Inflammatory macrophage treated with lipopolysaccharide for 4 hours (primary cell): ENCODE data around the gene KCP.
A peak's percentile ranks its signal among the peaks of the same experiment; 100 is the strongest.

Source experiments
- DNase-seq: peaks from one replicate; pipeline ENCODE4 v3.0.0-alpha.2; 2020

Gene KCP

DNA sequence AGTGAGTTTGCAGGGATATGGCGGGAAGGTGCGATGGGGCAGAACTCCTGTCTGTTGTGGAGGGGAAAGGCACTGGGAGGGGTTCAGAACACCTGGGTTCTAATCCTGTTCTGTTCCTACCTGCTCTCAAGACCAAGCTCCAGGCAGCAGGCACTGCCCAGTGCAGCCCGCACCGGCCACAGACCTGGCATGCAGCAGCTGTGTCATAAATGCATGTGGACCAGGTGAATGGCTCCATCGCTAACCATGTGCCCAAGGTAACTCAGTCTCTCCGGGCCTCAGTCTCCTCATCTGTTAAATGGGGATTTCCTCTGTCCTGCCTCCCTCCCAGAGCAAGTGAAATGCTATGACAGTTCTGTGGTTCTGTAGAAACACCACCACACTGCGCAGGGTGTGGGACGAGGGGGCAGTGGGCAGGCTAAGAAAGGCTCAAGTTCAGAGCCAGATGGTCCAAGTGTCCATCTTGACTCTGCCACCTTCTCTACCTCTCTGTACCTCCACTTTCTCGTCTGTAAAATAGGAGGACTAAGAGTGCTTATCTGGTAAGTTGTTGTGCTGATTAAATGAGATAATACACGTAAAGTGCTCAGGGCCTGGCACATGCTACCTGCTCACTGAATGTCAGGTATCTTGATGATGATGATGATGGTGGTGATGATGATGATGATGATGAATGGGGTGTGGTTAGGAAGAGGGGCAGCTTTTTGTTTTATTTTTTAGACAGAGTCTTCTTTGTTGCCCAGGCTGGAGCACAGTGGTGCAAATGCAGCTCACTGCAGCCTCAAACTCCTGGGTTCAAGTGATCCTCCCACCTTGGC lies 24.9 kb downstream of the KCP start:
- DNase-seq, result no peak

DNA sequence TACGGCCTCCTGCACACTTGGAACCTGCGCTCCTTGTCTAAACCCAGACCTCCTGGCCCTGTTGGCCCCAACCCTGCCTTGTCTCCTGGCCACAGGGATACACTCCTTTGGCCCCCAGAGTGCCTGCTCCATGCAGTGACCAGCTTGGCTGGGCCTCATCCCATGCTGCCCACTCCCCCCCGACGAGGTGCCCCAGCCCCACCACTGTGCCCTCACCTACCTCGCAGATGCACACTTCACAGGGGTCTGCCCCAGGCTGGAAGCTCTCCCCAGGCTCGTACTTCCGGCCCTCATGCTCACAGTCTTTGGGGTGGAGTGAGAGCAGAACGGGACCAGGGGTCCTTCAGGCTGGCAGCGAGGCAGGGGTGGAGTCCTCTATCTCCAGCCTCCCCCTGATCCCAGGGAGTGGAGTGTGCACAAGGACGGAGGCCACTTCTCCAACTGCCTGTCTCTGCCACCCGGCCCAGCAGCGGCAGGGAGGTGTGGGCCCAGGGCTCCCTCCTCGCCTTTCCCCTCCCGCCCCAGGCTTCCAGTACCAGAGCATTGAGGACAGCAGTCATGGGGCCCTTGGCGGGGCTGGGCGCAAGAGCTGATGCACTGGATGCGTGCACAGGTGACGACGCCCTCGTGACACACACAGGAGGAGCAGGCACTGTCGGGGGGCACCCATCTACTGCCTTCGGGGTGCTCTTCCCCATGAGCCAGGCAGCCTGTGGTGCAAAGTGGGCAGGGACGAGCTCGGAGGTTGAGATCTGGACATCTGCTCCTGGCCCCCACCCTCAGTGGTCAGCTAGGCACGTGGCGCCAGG lies 25.7 kb downstream of the KCP start:
- no peak for DNase-seq

DNA sequence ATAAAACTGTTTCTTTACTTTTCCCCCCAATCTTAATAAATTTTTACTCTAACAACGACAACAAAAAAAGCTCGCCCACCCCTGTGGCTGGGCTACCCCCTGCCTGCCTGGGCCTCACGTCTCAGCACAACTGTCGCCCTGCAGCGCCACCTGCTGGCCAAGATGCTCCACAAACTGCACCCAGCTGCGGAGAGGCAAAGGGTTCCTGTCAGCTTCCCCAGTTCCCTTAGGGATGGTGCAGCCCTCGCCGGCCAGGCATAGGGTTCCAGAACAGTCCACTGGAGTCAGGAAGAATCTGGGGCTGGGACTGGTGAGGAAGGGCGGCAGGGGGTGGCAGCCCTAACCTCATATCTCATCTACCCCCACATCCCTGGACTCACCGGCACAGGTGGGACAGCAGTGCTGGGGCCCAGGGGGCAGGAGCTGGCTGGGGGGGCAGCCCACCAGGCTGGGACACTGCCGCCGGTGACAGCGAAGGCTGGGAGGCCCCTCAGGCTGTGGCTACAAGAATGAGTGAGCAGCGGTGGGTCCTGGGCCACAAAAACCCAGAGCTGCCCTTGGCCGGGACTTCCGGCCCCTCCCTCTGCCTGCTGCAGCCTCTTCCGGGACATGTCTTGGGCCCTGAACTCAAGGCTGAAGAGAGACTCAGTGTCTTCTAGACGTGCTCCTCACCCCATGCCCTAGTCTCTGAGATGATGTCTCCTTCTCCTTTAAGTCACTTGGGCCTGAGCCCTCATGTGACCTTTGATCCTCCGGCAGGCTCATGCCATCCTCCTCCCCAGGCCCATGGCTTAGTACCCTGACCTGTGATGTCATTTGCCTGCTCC lies 26.7 kb downstream of the KCP start:
- peak; percentile 74 for DNase-seq

DNA sequence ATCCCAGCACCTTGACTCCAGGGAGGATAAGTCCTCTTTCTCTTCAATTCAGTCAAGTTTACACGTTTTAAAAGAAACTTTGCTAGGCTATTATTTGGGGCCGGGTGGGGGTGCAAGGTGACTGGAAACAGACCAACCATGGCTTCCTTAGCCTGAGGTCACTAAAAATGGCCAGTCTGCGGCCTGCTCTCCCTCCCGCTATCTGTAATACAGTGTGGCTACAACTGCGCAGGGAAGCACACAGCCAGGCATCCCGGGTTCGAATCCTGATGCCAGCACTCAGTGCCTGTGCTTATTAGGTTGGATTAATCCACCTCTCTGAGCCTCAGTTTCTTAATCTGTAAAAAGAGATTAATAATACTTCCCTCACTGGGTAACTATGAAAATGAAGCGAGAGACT lies 28.4 kb downstream of the KCP start:
- no peak for DNase-seq

DNA sequence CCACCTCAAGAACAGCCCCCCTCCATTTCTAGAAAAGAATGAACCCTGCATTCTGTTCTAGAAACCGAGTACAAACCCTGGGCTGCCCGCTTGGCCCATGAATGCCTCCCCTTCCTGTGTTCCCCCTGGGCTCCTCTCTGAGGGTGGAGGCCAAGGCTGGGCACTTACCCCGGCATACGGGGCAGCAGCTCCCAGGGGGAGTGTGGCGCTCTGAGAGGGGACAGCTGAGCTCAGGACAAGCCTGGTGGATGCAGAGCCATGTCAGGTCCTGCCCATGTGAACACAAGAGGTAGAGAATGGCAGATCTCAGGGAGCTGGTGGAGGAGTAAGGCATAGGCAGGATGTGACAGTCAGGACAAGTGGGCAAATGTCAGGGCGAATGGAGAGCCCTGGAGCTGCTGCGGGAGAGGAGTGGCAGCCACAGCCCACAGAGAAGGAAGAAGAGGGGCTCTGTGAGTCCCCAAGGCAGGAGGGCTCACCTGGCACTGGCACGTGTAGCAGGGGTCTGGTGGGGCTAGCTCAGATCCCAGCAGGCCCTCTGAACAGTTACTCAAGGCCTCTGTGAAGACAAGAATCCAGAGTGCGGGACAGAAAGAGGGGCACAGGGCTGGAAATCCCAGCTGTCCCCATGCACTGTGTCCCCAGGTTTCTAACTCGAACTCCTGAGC lies 28.9 kb downstream of the KCP start:
- DNase-seq, result no peak

DNA sequence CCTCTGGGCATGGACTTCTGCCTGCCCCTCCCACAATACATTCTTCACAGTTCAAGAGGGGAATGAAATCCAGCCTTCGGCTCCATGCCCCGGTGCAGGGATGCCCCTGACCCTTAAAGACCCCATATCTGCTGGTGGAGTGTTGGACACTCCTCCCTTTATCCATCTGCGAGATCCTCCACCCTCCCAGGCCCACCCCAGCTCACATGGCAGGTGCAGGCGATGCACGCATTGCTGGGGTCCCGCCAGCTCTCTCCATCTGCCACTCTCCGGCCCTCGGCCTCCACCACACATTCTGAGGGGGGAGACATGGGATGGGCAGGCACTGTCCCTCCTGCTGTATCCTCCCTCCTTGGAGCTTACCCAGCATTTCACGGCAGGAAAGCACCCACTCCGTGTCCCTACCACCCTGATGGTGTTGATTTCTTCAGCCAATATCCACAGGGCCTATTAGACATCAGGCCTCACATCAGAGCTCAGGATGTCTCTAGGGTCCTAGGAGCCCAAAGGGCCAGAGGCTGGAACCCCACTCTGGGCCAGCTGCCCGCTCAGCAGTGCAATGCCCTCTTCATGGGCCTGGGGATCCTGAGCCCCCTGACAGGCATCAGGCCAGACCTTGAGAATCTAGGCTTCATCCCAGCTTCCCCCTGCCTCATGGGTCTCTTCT lies 29.6 kb downstream of the KCP start:
- DNase-seq, result no peak

DNA sequence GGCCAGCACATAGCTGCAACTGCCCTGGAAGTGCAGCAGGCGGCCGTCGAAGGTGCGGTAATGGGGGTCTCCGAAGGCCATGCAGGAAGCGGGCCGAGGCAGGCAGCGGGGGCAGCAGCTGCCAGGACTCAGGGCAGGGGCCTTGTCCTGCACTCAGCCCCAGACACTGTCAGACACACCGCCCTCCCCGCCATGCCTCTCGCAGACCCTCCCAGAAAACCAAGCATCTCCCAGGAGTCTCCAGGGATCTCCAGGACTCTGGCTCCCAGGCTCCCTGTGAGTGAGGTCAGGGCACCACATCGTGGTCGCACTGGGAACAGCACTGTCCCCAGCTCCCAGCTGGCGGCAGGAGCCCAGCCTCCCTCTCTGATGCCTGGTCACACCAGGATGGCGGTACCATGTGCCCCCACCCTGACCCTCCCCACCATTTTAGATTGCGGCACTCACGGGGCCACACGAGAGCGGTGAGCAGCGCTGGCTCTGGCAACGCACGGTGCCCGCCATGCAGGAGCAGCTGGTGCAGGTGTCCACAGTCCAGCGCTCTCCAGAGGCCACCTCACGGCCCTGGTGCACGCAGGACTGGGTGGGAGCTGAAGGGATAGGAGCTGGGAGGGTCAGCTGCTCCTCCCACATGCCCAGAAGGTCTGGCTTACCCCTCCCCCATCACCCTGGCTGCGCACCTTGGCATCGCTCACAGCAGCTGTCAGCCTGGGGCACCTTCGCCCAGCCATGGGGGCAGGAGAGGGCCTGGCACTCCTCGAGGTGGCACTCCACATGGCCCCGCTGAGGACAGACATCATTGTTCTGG lies 30.4 kb downstream of the KCP start:
- peak; percentile 39 for DNase-seq

DNA sequence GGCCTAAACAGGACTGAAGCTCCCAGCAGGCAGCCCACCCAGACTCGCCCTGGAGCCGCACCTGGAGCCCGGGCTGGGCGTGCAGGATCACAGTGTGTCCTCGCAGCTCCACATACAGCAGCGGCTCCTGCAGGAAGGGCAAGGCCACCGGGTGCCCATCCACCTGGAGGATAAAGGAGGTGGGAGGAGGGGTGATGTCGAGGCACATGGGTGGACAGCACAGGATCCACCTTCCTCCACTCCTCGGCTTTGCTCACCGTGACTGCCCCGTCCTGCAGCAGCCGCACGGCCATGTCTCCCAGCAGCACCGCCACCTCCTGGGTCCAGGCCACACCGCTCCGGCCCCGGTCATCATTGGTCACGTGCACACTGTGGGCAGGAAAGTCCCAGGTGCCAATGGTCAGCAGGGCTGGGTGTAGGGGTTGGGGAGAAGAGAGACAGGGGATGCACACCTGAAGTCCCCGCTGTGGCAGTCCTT lies 31.0 kb downstream of the KCP start:
- no peak for DNase-seq

DNA sequence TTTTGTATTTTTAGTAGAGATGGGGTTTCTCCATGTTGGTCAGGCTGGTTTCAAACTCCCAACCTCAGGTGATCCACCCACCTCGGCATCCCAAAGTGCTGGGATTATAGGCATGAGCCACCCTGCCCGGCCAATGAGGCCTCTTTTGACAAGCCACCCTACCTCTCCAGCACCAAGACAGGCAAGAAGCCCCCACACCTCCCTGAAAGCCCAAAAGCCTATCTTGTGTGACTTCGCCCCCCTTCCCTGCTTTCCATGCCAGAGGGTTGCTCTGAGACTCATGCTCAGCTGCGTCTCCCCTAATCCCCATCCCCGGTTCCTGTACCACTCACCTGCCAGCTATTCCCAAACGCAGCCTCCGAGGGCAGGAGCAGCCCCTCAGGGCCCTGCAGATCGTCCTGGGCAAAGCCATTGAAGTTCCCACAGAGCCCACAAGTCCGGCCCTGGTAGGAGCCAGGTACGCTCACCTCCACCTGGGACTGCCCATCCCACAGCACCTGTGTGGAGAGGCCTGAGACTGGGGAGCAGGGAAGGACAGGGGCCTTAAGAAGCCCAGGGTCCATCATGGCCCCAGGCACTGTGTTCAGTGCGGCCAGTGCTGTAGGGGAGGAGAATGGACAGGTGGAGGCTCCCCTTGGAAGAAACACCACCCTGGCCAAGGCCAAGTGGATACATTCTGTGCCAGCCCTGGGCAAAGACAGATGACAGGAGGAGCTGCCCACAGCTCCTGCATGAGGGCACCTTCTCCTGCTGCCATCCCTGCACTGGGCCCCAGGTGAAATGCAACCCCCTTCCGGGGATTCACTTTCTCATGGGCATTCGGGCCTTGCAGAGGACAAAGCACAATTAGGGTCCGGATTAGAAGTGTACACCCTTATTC lies 32.0 kb downstream of the KCP start:
- DNase-seq, result no peak

DNA sequence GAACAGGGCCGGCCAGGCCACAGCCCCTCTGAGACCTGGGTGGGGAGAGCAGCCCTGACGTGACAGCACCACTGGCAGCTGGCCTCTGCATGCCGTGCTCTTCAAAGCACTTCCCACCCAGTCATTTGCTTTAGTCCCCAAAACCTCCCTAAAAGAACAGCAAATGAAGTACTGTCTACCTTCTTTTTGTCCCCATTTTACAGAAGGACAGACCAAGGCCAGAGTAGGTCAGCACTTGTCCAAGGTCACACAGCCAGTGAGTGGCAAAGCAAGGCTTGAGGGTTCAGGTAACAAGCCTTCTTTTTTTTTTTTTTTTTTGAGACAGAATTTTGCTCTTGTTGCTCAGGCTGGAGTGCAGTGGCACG lies 32.8 kb downstream of the KCP start:
- DNase-seq, result no peak

DNA sequence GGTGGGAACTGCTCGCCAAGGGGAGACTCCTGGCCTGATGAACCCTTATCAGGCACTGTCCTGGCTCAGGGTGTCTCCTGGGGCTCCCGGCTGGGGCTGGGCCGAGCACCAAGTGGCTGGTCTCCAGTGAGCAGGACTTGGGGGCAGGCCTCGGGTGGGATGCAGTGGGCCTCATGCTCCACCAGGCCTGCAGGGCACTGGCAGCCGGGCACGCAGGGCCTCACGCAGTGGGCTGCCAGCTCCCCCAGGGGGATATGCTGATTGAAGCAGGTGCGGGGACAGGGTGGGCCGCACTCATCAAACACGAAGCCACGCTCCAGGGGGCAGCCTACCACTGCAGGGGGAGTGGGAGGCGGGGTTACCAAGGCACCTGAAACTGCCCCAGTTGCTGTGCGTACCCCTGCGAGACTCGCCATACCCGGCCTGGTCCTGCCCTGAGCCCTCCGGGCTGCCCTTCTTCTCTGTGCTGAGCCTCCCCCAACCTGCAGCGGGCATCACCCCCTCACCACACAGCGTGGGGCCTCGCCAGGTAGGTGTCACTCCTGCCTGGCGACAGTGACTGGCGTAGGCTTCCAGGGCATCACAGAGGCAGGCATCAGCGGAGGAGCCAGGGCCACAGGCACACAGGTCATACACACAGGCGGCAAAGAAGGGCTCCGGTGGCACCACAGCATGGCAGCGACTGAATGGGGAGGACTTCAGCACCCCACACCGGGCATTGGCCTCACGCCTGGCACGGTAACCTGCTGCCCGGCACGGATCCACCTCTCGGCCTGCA lies 33.3 kb downstream of the KCP start:
- DNase-seq, result no peak

DNA sequence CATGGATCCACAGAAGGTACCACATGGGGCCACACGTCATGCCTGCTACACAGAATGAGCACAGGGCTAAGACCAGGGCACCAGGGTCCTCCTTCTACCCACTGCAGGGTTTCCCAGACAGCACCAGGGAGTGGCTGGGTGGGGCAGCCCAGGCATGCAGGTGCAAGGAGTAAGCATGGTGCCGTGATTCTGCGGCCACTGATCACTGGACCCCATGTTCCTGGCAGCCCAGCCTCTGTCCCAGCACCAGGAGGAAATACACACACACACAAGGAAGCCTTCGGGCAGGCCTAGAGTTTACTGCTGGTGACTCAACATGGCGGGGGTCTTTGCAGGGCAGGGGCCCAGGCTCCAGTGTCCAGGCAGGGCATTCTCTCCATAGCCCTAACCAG lies 33.9 kb downstream of the KCP start:
- no peak for DNase-seq

DNA sequence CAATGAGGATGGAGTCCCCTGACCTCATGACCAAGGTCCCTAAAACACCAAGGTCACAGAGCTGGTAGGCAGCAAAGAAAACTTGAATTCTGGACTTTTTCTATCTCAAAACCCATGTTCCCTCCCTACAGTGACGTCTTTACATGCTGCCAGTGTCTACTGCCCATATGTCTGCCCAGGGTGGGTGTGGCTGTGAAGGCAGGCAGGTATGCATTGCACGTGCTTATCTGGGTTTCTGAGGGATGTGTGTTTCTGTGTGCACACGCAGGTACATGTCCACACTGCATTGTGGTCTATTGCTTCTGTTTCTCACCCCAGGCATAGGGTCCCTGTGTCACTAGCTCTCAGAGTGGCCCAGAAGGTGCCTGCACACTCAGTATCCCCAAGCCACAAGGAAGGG lies 34.4 kb downstream of the KCP start:
- DNase-seq, result no peak

DNA sequence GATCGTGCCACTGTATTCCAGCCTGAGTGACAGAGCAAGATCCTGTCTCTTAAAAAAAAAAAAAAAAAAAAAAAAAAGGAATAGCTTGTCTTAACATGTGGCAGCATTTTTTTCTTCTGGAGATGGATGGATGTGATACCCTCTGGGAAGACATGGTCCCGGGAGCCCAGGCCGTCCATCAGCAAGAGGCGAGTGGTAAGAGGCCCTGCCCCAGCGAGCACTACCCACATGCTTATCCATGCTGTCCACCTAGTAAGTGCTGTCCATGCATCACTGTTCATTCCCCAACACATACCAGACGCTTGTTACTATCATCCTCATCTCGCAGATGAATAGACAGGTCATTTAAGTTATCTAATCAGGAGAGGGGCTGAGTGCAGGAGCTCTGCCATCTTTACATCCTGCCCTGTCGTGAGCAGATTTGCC lies 35.0 kb downstream of the KCP start:
- DNase-seq, result no peak

DNA sequence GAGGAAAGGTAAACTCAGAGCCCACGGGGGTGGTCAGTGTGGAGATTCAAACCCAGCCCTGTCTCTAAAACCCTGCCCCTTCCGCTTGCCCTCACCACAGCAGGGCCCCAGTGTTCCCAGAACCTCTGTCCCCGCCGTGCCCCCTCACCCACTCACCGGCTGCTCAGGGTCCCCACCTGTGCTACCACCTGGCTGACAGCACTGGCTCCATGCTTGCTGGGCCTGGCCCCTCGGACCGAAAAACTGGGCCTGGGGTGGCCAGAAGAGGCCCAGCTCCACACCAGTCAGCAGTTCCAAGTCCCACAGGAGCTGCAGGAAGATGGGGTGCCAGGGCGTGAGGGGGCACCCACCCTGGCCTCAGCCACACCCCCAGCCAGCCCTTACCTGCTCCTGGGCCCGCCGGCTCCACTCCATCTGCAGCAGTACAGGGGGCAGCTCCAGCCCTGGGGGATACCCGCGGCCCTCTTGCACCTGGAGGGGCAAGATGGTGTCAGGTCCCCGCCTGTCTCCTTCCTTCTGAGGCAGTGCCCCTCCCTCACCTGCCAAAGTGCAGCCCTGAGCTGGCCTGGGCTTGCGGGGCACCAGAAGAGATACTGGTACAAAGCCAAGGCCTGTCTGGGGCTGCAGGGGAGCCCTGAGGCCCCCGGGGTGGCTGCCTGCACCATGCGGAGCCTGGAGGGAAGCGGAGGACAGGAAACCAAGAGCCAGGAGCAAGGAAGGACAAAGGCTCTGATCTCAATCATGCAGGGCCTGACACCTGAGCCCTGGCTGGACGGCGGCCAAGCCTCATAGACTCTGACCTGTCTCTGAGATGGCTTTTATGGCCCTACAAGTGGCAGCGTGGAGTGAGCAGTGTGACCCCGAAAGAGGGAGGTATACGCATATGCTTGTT lies 36.1 kb downstream of the KCP start:
- no peak for DNase-seq

DNA sequence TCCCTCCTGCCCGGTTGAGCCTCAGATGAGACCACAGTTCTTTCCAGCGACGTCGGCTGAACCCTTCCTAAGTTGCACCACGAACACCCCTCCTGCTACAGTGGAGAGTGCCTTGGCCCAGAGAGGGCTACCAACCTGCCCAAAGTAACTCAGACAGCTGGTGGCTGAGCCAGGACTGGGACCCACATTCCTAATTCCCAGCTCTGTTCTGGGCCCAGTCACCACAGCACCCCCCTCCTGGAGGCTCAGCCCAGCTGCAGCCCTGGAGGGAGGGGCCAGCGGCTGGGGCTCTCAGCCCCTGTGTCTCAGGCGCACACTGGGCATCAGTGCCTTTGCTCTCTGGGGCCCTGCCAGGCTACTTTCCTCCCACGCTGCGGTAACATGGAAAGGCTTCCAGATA lies 37.3 kb downstream of the KCP start:
- DNase-seq, result no peak

DNA sequence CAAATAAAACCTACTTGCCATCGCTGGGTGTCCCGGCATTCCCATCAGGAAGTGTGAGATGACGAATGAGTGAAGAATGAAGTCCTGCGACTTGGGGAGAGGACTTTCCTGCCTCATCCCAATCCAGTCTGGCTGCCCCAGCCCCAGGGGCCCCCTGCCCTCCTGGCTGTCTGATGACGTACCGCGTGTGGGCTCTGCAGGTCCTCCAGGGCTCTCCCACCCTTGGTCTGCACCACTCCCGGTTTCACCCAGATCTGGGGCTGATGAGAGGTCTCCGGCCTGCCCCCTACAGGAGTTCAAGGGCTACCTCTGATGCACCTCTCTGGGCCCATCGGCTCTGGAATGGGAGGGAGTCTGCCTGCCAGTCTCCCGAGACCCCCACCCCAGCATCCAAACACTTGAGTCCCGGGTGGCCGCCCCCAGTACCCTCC lies 38.1 kb downstream of the KCP start:
- DNase-seq, result no peak

DNA sequence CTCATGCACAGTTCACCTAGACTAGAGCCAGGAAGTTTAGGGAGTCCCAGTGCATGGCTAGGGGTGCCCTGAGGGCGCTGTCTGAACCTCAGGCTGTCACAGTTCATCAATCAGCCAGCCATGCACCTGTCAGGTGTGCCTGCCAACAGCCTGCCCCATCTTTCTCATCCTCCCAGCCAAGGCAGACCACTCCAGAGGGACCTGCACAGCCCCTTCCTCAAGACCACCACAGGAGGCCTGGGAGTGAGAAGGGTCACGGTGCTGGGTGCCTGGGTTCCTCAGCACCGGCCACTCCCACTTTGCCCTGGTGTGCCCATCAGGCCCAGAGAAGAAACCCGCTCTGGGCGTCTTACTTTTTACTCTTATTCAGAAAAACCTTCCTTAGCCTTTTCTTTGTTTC lies 39.5 kb downstream of the KCP start:
- no peak for DNase-seq

DNA sequence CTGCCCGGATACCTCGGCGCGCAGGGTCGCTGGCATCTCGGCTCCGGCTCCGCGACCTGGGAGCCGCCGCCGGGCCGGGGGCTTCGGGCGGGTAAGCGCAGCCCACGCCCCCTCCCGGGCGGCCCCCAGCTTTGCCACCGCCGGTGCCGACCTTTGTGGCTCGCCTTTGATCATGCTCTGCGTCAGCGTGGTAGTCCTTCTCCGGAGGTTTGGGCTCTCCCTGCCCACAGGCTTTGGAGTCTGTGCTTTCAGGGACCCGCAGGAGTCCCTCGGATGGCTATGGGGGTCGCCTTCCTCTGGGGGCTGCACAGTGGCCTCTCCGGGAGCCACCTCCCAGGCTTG lies 40.6 kb downstream of the KCP start:
- DNase-seq, result no peak
